Osteoblast (primary cell): ENCODE measurements around the gene PTH1R. TPM values are rescaled to one million over a fixed set of nuclear protein-coding genes. Genes with fewer than 3 reads are reported as not detected.

ENCODE experiments used
- DNase-seq: peaks from one replicate; pipeline ENCODE4 v3.0.0; 2011; ENCODE audit warnings: low spot score, mixed read lengths; ENCODE audit not compliant: insufficient read length; ENCODE audit errors: missing footprints
- H2AFZ ChIP-seq: 2 replicates; pipeline ENCODE4 v1.6.0; 2011; ENCODE audit warnings: mild to moderate bottlenecking, low read length
- H3K27ac ChIP-seq: 2 replicates; pipeline ENCODE4 v1.5.1; 2011; ENCODE audit warnings: mild to moderate bottlenecking, low read depth, low read length, moderate library complexity
- H3K27me3 ChIP-seq: 2 replicates; pipeline ENCODE4 v1.6.0; 2012; ENCODE audit warnings: mild to moderate bottlenecking, control low read depth, inconsistent platforms, low read length, moderate library complexity; ENCODE audit not compliant: insufficient read depth
- H3K36me3 ChIP-seq: 2 replicates; pipeline ENCODE4 v1.5.1; 2011; ENCODE audit warnings: mild to moderate bottlenecking, low read length, control low read depth, moderate library complexity; ENCODE audit not compliant: insufficient read depth
- H3K4me1 ChIP-seq: 2 replicates; pipeline ENCODE4 v1.5.1; 2011; ENCODE audit warnings: mild to moderate bottlenecking, low read length, control low read depth, moderate library complexity; ENCODE audit not compliant: insufficient read depth
- H3K4me2 ChIP-seq: 2 replicates; pipeline ENCODE4 v1.6.0; 2011; ENCODE audit warnings: mild to moderate bottlenecking, low read length; ENCODE audit not compliant: insufficient read depth
- H3K4me3 ChIP-seq: fragments of 200-600 bp; sonication (generic); 3 replicates; pipeline ENCODE4 v1.5.1; 2012; ENCODE audit warnings: mild to moderate bottlenecking, low read length, inconsistent platforms; ENCODE audit not compliant: insufficient read depth
- H3K79me2 ChIP-seq: 2 replicates; pipeline ENCODE4 v1.6.0; 2012; ENCODE audit warnings: mild to moderate bottlenecking, low read length, control low read depth, inconsistent platforms; ENCODE audit not compliant: insufficient read depth
- H3K9me3 ChIP-seq: 2 replicates; pipeline ENCODE4 v1.5.1; 2011; ENCODE audit warnings: low read depth, low read length, control low read depth
- H4K20me1 ChIP-seq: 2 replicates; pipeline ENCODE4 v1.6.0; 2012; ENCODE audit warnings: mild to moderate bottlenecking, low read length, control low read depth; ENCODE audit not compliant: insufficient read depth
- total RNA-seq: library from RNA; depleted of rRNA; stranded (reverse); fragments of >200 nt; gene quantifications from 2 replicates; pipeline ENCODE4 v1.2.3, GENCODE V29; 2012
- TF ChIP-seq, protein P1 (sequence below): IDR thresholded peaks from 2 replicates; pipeline ENCODE4 v1.5.1; 2011; ENCODE audit warnings: mild to moderate bottlenecking, low read depth, low read length, moderate library complexity; ENCODE audit errors: extremely low read depth

Gene PTH1R
- total RNA-seq, 1 donor, result 0.36 TPM

DNA sequence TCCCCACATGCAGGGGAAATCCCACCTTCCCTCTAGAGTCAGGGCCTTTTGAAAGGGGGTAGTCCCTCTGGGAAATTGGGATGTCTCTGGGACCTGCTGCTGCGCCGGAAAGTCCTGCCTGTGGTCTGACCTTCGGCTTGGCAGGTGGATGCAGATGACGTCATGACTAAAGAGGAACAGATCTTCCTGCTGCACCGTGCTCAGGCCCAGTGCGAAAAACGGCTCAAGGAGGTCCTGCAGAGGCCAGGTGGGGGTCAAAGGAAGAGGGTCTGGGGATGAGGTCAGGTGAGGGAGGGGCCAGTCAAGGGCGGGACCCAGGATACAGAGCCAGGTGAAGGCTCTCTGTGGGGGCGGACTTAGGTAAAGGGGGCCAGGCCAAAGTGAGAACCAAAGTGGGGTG, 16.2 kb downstream of the PTH1R start:
- Histone ChIP-seq H3K9me3 (no peaks in the 10 kb centered on the region), H3K4me1 (no peaks in the 10 kb centered on the region), H3K36me3 (no peaks in the 10 kb centered on the region), H3K4me3 (no peak overlapping the region), H3K27me3 (peaks cover 45% of the 10 kb centered on the region), H4K20me1 (peaks cover 3% of the 10 kb centered on the region), H3K79me2 (no peaks in the 10 kb centered on the region), H3K27ac (no peak overlapping the region), H3K4me2 (no peak overlapping the region), H2AFZ (no peak overlapping the region)
- peak; percentile 68 for DNase-seq
- TF ChIP-seq, protein P1, sequence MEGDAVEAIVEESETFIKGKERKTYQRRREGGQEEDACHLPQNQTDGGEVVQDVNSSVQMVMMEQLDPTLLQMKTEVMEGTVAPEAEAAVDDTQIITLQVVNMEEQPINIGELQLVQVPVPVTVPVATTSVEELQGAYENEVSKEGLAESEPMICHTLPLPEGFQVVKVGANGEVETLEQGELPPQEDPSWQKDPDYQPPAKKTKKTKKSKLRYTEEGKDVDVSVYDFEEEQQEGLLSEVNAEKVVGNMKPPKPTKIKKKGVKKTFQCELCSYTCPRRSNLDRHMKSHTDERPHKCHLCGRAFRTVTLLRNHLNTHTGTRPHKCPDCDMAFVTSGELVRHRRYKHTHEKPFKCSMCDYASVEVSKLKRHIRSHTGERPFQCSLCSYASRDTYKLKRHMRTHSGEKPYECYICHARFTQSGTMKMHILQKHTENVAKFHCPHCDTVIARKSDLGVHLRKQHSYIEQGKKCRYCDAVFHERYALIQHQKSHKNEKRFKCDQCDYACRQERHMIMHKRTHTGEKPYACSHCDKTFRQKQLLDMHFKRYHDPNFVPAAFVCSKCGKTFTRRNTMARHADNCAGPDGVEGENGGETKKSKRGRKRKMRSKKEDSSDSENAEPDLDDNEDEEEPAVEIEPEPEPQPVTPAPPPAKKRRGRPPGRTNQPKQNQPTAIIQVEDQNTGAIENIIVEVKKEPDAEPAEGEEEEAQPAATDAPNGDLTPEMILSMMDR, result no peak

DNA sequence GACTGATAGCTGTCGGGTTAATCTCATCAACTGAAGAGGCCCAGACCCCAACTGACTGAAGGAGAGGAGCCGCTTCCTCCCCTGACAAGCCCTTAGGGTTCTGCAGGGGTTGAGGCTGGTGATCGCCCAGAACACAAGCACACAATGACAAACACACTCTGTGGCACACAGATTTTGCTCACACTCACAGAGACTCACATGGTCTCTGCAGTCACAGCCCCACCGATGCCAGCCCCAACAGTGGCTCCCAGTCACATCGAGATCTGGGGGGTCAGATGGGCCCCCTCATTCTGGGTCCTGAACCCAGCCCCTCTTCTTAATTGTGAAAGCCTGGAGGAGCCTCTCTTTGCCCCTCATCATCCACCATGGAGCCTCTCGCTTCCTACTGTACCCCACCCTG, 16.7 kb downstream of the PTH1R start:
- H3K27ac ChIP-seq, result no peak overlapping the region
- no peaks in the 10 kb centered on the region for H3K4me1 ChIP-seq
- H2AFZ ChIP-seq, result no peak overlapping the region
- H3K4me3 ChIP-seq, result no peak overlapping the region
- no peak overlapping the region for H3K4me2 ChIP-seq
- H3K36me3 ChIP-seq, result no peaks in the 10 kb centered on the region
- H3K9me3 ChIP-seq, result no peaks in the 10 kb centered on the region
- peaks cover 3% of the 10 kb centered on the region for H4K20me1 ChIP-seq
- no peaks in the 10 kb centered on the region for H3K79me2 ChIP-seq
- DNase-seq, result peak; percentile 66
- TF ChIP-seq, protein P1, result no peak
- H3K27me3 ChIP-seq, result peaks cover 40% of the 10 kb centered on the region

DNA sequence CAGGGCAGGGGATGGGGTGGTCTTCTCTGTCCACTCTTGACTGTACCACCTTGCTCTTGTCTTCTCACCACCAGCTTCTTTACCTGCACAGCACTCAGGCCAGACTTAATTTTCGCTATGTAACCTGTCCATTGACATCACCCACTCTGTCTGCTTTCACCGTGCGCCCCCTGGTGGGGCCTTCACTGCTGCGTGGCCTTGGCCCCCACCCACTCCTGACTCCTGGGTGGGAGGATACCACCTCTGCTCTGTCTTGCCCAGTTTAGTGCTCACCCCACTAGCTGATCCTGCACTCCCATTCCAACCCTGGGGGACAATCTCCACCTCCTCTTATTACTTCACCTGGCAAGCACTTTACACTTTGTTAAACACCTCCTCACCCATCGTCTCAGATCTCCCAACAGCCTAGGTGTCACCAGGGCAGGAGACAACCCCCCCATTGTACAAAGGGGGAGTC, 17.7 kb downstream of the PTH1R start:
- H3K27me3 ChIP-seq, result peaks cover 30% of the 10 kb centered on the region
- DNase-seq, result peak; percentile 95
- no peak overlapping the region for H3K4me3 ChIP-seq
- no peaks in the 10 kb centered on the region for H3K4me1 ChIP-seq
- H3K79me2 ChIP-seq, result no peaks in the 10 kb centered on the region
- H3K36me3 ChIP-seq, result no peaks in the 10 kb centered on the region
- no peak overlapping the region for H3K27ac ChIP-seq
- H2AFZ ChIP-seq, result no peak overlapping the region
- TF ChIP-seq, protein P1, result peak; percentile 76
- H3K4me2 ChIP-seq, result no peak overlapping the region
- H4K20me1 ChIP-seq, result peaks cover 3% of the 10 kb centered on the region
- no peaks in the 10 kb centered on the region for H3K9me3 ChIP-seq

DNA sequence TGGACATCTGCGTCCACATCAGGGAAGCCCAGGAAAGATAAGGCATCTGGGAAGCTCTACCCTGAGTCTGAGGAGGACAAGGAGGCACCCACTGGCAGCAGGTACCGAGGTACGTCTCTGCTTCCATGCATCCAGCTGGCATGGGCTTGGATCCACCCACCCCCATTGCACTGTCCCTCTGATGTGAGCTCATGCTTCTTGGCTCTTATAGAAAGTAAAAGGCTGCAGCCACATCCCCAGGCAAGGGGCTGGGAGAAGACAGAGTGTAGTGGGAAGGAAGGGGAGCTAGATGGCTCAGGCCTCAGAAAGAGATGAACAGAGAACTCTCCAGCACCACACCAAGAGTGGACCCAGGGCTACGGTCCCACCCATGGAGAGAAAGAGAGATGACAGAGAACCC, 18.2 kb downstream of the PTH1R start:
- H3K4me3 ChIP-seq, result no peak overlapping the region
- no peak for DNase-seq
- TF ChIP-seq, protein P1, result no peak
- H3K79me2 ChIP-seq, result no peaks in the 10 kb centered on the region
- no peak overlapping the region for H2AFZ ChIP-seq
- no peaks in the 10 kb centered on the region for H3K36me3 ChIP-seq
- H3K4me2 ChIP-seq, result no peak overlapping the region
- H3K27ac ChIP-seq, result no peak overlapping the region
- H3K27me3 ChIP-seq, result peaks cover 26% of the 10 kb centered on the region
- H3K9me3 ChIP-seq, result no peaks in the 10 kb centered on the region
- no peaks in the 10 kb centered on the region for H3K4me1 ChIP-seq
- peaks cover 3% of the 10 kb centered on the region for H4K20me1 ChIP-seq
